Effector memory CD4-positive, alpha-beta T cell (primary cell): ENCODE results near the gene PREPL.

Experiments used
- DNase-seq, 3 donors: peaks; one replicate each; pipeline ENCODE4 v3.0.0-alpha.2; 2020
- H3K27ac ChIP-seq: 2 replicates; pipeline ENCODE4 v1.7.0; 2013; ENCODE audit warnings: mild to moderate bottlenecking, low read length, moderate library complexity; ENCODE audit not compliant: insufficient read depth, poor library complexity, severe bottlenecking
- H3K27me3 ChIP-seq: replicated peaks from 2 replicates; pipeline ENCODE4 v1.7.0; 2013; ENCODE audit warnings: mild to moderate bottlenecking, low read length; ENCODE audit not compliant: insufficient read depth, control insufficient read depth, poor library complexity, severe bottlenecking
- H3K36me3 ChIP-seq: 2 replicates; pipeline ENCODE4 v1.7.0; 2013; ENCODE audit warnings: mild to moderate bottlenecking, low read length, moderate library complexity; ENCODE audit not compliant: control insufficient read depth, insufficient read depth
- H3K4me1 ChIP-seq: 2 replicates; pipeline ENCODE4 v1.7.0; 2013; ENCODE audit warnings: low read length, mild to moderate bottlenecking; ENCODE audit not compliant: control insufficient read depth, insufficient read depth, poor library complexity, severe bottlenecking
- H3K4me3 ChIP-seq: 2 replicates; pipeline ENCODE4 v1.7.0; 2013; ENCODE audit warnings: low read length, low read depth, mild to moderate bottlenecking; ENCODE audit not compliant: insufficient read depth, poor library complexity, severe bottlenecking
- H3K9me3 ChIP-seq: 2 replicates; pipeline ENCODE4 v1.7.0; 2013; ENCODE audit warnings: mild to moderate bottlenecking, low read length, moderate library complexity; ENCODE audit not compliant: control insufficient read depth

Gene PREPL

DNA sequence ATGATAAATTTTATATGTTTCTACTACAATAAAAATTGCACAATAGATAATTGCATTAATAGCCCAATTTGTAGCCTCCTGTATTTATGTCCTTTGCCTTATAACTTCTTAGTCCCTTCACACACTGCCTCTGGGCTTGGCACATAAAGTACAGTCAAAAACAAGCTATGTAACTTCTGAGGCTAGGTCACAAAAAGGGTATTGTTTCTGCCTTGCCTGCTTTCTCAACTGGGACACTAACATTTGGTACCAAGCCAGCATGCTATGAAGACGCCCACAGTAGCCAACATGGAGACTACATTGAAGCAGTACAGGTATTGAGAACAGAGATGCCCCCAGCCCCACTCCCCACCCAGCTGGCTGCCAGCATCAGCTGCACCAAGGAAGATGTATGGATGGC is 91.5 kb downstream of the PREPL start:
- Histone ChIP-seq H3K4me1 (no peaks in the 10 kb centered on the region), H3K9me3 (no peaks in the 10 kb centered on the region), H3K27ac (no peak overlapping the region), H3K27me3 (no peaks in the 10 kb centered on the region), H3K36me3 (no peaks in the 10 kb centered on the region), H3K4me3 (no peak overlapping the region)
- DNase-seq: no peak

GRCh38 chr2:44267796-44268648 is 93.3 kb downstream of the PREPL start:
- Histone ChIP-seq H3K4me3 (no peak overlapping the region), H3K27me3 (no peaks in the 10 kb centered on the region), H3K36me3 (no peaks in the 10 kb centered on the region), H3K9me3 (no peaks in the 10 kb centered on the region), H3K27ac (no peak overlapping the region), H3K4me1 (no peaks in the 10 kb centered on the region)
- DNase-seq: no peak
